ENCODE results near the gene CD8A. TPM values are rescaled to one million over a fixed set of nuclear protein-coding genes. Genes with fewer than 3 reads are reported as not detected.

CD8A gene
- total and polyA plus RNA-seq, 10 of the 15 experiments (the other 5 are each of a cell fraction or from before 2014, with no cell fraction given): 0.15 to 0.43 TPM; not detected in 8

GRCh38 chr2:86821306-86821705 lies 30.6 kb upstream of the CD8A start:
- 69% methylated on average over 13 of the region's 13 CpGs for WGBS (ENCODE audit: insufficient coverage, insufficient replicate concordance, low lambda C conversion rate, missing lambda C conversion rate)
- CTCF ChIA-PET: no interaction called here
- H3K36me3 ChIP-seq (ENCODE audit: control insufficient read depth in 2 of 2, insufficient read depth in 2 of 2, low read length in 1 of 2): no peaks in the 10 kb centered on the region
- RAD21 ChIA-PET (ENCODE audit: unreplicated experiment): no interaction called here
- intact Hi-C loops (cut with micrococcal nuclease; ENCODE audit: unreplicated experiment): no loop called here
- H3K27me3 ChIP-seq (replicated peaks in 1 of 2; ENCODE audit: control insufficient read depth in 2 of 2, insufficient read depth in 2 of 2, low read length in 1 of 2): peaks cover 0 to 3% of the 10 kb centered on the region in 2 experiments; a peak in 3 of 4 replicates
- no peak overlapping the region for H3K9ac ChIP-seq (ENCODE audit: control insufficient read depth, insufficient read depth, low read length)
- FAIRE-seq (no peak), DNase-seq (ENCODE audit: low read depth, low spot score) (no peak), ATAC-seq (no peak)
- H3K79me2 ChIP-seq (ENCODE audit: control insufficient read depth, insufficient read depth, low read length): no peaks in the 10 kb centered on the region
- no peaks in the 10 kb centered on the region for H4K20me1 ChIP-seq (ENCODE audit: control insufficient read depth, insufficient read depth)
- SMC1A ChIA-PET (ENCODE audit: uncharacterized antibody, unreplicated experiment): no interaction called here
- H3K4me3 ChIP-seq: no peak overlapping the region
- no TSS peak for BruUV-seq (replicated peaks)
- TF ChIP-seq TCF3 (IDR thresholded peaks at IDR 0.05; ENCODE audit: borderline replicate concordance, insufficient read depth, low read depth, low read length): no peak
- no peak for TF ChIP-seq SIN3A (IDR thresholded peaks at IDR 0.05; ENCODE audit: low read depth, low read length)
- TF ChIP-seq CBX3 (IDR thresholded peaks at IDR 0.05; ENCODE audit: borderline replicate concordance, low read depth): no peak
- no peak overlapping the region for H2AFZ ChIP-seq (ENCODE audit: control insufficient read depth, low read depth, low read length)
- no peaks in the 10 kb centered on the region for H3K4me1 ChIP-seq (ENCODE audit: control insufficient read depth, insufficient read depth, low read length)
- in situ Hi-C loops (cut with MboI): loop anchor here (25.0 kb wide), 1 partner anchor 391 kb away; no protein-coding TSS in a partner anchor
- no peak overlapping the region for H3K27ac ChIP-seq (ENCODE audit: control insufficient read depth, insufficient read depth)
- POLR2A ChIA-PET: no interaction called here
- no peak overlapping the region for H3K4me2 ChIP-seq (ENCODE audit: control insufficient read depth, insufficient read depth)
- H3K9me3 ChIP-seq (replicated peaks; ENCODE audit: control insufficient read depth, insufficient read depth, low read length): no peaks in the 10 kb centered on the region; the same call in 2 of the 3 replicates

- ATAC-seq (no peak), DNase-seq (ENCODE audit: low read depth, low spot score) (no peak), FAIRE-seq (no peak)
- ChIA-PET CTCF (no interaction called here), RAD21 (ENCODE audit: unreplicated experiment) (interaction anchor here (0.6 kb wide), 1 partner anchor 69 kb away, joined by 3 read pairs; no protein-coding TSS in a partner anchor), POLR2A (no interaction called here), SMC1A (ENCODE audit: uncharacterized antibody, unreplicated experiment) (no interaction called here)
- no TSS peak for BruUV-seq (replicated peaks)
- WGBS (ENCODE audit: insufficient coverage, insufficient replicate concordance, low lambda C conversion rate, missing lambda C conversion rate): 6% methylated on average over 2 of the region's 2 CpGs
- H3K36me3 ChIP-seq (ENCODE audit: control insufficient read depth in 2 of 2, insufficient read depth in 2 of 2, low read length in 1 of 2): no peaks in the 10 kb centered on the region
- no peak overlapping the region for H3K9ac ChIP-seq (ENCODE audit: control insufficient read depth, insufficient read depth, low read length)
- peaks cover 0 to 2% of the 10 kb centered on the region in 2 experiments; a peak in 2 of 4 replicates for H3K27me3 ChIP-seq (replicated peaks in 1 of 2; ENCODE audit: control insufficient read depth in 2 of 2, insufficient read depth in 2 of 2, low read length in 1 of 2)
- no peak overlapping the region for H3K27ac ChIP-seq (ENCODE audit: control insufficient read depth, insufficient read depth)
- H3K4me2 ChIP-seq (ENCODE audit: control insufficient read depth, insufficient read depth): no peak overlapping the region
- no peak overlapping the region for H3K4me3 ChIP-seq
- H3K9me3 ChIP-seq (replicated peaks; ENCODE audit: control insufficient read depth, insufficient read depth, low read length): no peaks in the 10 kb centered on the region; the same call in 2 of the 3 replicates
- in situ Hi-C loops (cut with MboI) (loop anchor here (25.0 kb wide), 1 partner anchor 393 kb away; no protein-coding TSS in a partner anchor), intact Hi-C loops (cut with micrococcal nuclease; ENCODE audit: unreplicated experiment) (no loop called here)
- H3K4me1 ChIP-seq (ENCODE audit: control insufficient read depth, insufficient read depth, low read length): no peaks in the 10 kb centered on the region
- H2AFZ ChIP-seq (ENCODE audit: control insufficient read depth, low read depth, low read length): no peak overlapping the region
- no peaks in the 10 kb centered on the region for H3K79me2 ChIP-seq (ENCODE audit: control insufficient read depth, insufficient read depth, low read length)
- TF ChIP-seq DPF2 (IDR thresholded peaks at IDR 0.05): no peak
- no peaks in the 10 kb centered on the region for H4K20me1 ChIP-seq (ENCODE audit: control insufficient read depth, insufficient read depth)
These were observed 28.2 kb upstream of the CD8A start for GRCh38 chr2:86818957-86819356.
